Subcutaneous adipose tissue (tissue), 4 donors: ENCODE data around the gene CALR3. TPM values are rescaled to one million over a fixed set of nuclear protein-coding genes. Genes with fewer than 3 reads are reported as not detected.

ENCODE experiments used
- CTCF ChIP-seq: fragments of 450-650 bp; IDR thresholded peaks from one replicate; pipeline ENCODE4 v1.5.1; 2016; ENCODE audit warnings: low read depth, mild to moderate bottlenecking, control low read depth, antibody characterized with exemption, moderate library complexity
- total RNA-seq, 4 donors: library from RNA; depleted of rRNA; stranded (reverse); fragments of >200 nt; gene quantifications; one replicate each; pipeline ENCODE4 v1.1.0, GENCODE V29; 2016

Gene CALR3
- total RNA-seq, 4 donors from 2014 or later = not detected

DNA sequence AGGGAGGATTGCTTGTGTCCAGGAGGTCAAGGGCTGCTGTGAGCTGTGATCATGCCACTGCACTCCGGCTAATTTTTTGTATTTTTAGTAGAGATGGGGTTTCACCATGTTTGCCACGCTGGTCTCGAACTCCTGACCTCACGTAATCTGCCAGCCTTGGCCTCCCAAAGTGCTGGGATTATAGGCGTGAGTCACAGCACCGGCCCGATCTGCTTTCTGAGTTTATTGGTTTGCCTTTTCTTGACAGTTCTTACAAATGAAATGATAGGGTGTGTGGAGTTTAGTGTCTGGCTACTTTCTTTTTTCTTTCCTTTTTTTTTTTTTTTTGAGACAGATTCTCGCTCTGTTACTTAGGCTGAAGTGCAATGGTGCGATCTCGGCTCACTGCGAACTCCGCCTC, 1.1 kb upstream of the CALR3 start:
- TF ChIP-seq CTCF = no peak

DNA sequence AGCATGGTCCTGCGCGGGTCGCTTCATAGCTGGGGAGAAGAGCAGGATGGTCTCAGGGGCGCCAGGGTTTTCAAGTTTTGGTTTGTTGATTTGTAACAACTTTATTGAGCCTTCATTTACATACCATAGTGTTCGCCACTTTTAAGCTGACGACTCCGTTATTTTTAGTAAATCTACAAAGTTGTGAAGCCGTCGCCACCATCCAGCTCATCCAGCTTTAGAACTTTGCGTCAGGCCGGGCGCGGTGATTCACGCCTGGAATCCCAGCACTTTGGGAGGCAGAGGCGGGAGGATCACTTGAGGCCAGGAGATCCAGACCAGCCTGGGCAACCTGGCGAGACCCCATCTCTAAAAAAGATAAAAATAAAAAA, 631 bp upstream of the CALR3 start:
- no peak for TF ChIP-seq CTCF

- TF ChIP-seq CTCF = no peak
Measured at GRCh38 chr19:16482745-16483144, 13.2 kb downstream of the CALR3 start.

GRCh38 chr19:16477311-16477710, 18.7 kb downstream of the CALR3 start:
- TF ChIP-seq CTCF = no peak

- TF ChIP-seq CTCF = no peak
Measured at GRCh38 chr19:16476401-16476800, 19.6 kb downstream of the CALR3 start.

- TF ChIP-seq CTCF = no peak
Measured at GRCh38 chr19:16473875-16474392, 22.0 kb downstream of the CALR3 start.

DNA sequence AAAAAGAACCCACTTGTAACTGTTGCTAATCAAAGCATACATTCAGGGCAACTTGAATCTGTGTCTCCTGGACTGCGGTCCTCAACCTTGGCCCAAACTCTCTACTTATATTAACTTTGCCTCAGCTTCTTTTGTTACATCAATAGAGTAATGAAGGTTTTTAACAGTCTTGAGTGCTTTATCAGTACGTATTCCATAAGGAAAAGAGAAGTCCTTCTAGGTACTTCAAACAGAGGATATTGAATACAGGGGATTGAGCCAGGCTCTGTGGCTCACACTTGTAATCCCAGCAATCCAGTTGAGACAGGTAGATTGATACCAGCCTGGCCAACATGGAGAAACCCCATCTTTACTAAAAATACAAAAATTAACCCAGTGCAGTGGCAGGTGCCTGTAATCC, 23.0 kb downstream of the CALR3 start:
- TF ChIP-seq CTCF = no peak
